Neutrophil (primary cell): ENCODE results near the gene ITGB5.
"Not testable (repeated sequence)": the region's sequence is repeated elsewhere in the genome, so short reads cannot be mapped to it uniquely, and the experiment has no call there.

Experiments used
- H3K27ac ChIP-seq: fragments of 200-600 bp; sonication (generic); 2 replicates; pipeline ENCODE4 v1.5.1; 2016; ENCODE audit warnings: mild to moderate bottlenecking, moderate library complexity
- H3K27me3 ChIP-seq: fragments of 200-600 bp; sonication (generic); 2 replicates; pipeline ENCODE4 v1.6.0; 2016; ENCODE audit warnings: mild to moderate bottlenecking
- H3K36me3 ChIP-seq: fragments of 200-600 bp; sonication (generic); 2 replicates; pipeline ENCODE4 v1.5.1; 2017
- H3K4me1 ChIP-seq, 2 experiments: fragments of 200-600 bp in 1 of 2; sonication (generic) in 1 of 2; 1 replicate in 1 of 2; 2 replicates in 1 of 2; pipeline versions ENCODE4 v1.5.1 to v1.6.1; 2013 to 2016; ENCODE audit warnings: low read depth in 1 of 2, low read length in 1 of 2, mild to moderate bottlenecking in 1 of 2, moderate library complexity in 1 of 2; ENCODE audit not compliant: control insufficient read depth in 1 of 2, insufficient read depth in 1 of 2
- H3K4me3 ChIP-seq, 2 experiments: fragments of 200-600 bp in 1 of 2; sonication (generic) in 1 of 2; 1 replicate in 1 of 2; 2 replicates in 1 of 2; pipeline ENCODE4 v1.5.1; 2013 to 2016; ENCODE audit warnings: low read depth in 1 of 2, low read length in 1 of 2, mild to moderate bottlenecking in 1 of 2, moderate library complexity in 1 of 2
- H3K9me3 ChIP-seq: fragments of 200-600 bp; sonication (generic); 2 replicates; pipeline ENCODE4 v1.5.1; 2016
- CTCF ChIP-seq: fragments of 200-600 bp; sonication (generic); IDR thresholded peaks from 2 replicates; pipeline ENCODE4 v1.5.1; 2016; ENCODE audit warnings: antibody characterized with exemption

ITGB5 gene

GRCh38 chr3:124761250-124761796 is 125.8 kb downstream of the ITGB5 start:
- Histone ChIP-seq H3K9me3 (no peaks in the 10 kb centered on the region), H3K27ac (no peak overlapping the region), H3K36me3 (no peaks in the 10 kb centered on the region), H3K4me3 (no peak overlapping the region), H3K27me3 (no peaks in the 10 kb centered on the region), H3K4me1 (peaks cover 4% of the 10 kb centered on the region in 2 experiments)
- TF ChIP-seq CTCF, result peak; percentile 68

- H3K27me3 ChIP-seq, result no peaks in the 10 kb centered on the region
- H3K9me3 ChIP-seq, result no peaks in the 10 kb centered on the region
- H3K36me3 ChIP-seq, result no peaks in the 10 kb centered on the region
- no peak overlapping the region for H3K27ac ChIP-seq
- peaks cover 4% of the 10 kb centered on the region in 2 experiments for H3K4me1 ChIP-seq
- H3K4me3 ChIP-seq, result no peak overlapping the region
- no peak for TF ChIP-seq CTCF
Measured at GRCh38 chr3:124760601-124761000, 126.6 kb downstream of the ITGB5 start.

DNA sequence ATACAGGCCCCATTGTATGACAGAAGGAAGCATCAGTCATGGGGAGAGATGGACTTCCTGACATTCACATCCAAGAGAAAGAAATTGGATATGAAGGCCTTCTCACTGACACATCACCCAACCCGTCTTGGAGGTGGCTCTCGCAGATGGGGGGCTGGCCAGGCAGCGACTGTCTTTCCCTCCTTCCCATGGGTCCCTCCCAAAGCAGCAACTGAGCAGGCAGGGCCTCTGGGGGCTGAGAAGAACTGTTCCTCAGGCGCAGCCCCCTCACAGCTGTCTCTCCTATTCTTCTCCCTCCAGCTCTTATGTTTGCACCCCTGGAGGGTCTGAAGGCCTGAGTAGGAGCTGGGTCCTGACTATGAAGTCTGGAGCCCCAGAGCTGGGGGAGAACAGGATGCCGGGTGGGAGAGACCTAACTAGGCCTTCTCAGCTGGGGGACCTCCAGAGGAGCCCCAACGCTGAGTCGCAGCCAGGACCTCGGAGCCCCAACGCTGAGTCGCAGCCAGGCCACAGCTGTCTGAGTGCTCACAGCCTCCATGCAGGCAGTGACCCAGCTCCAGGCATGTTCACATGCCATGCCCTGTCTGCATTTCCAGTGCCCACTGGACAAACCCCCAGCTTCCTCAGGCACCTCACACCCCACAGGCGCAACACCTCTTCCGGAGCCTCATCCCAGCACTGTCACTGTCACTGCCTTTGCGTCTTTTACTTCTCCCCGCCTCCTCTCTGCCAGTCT is 127.3 kb downstream of the ITGB5 start:
- no peak for TF ChIP-seq CTCF
- Histone ChIP-seq H3K27me3 (no peaks in the 10 kb centered on the region), H3K9me3 (no peaks in the 10 kb centered on the region), H3K36me3 (no peaks in the 10 kb centered on the region), H3K4me1 (peaks cover 4% of the 10 kb centered on the region in 2 experiments), H3K27ac (no peak overlapping the region), H3K4me3 (no peak overlapping the region)

- Histone ChIP-seq H3K4me3 (no peak overlapping the region), H3K36me3 (no peaks in the 10 kb centered on the region), H3K27ac (no peak overlapping the region), H3K27me3 (no peaks in the 10 kb centered on the region), H3K9me3 (no peaks in the 10 kb centered on the region), H3K4me1 (peaks cover 4% of the 10 kb centered on the region in 2 experiments)
- no peak for TF ChIP-seq CTCF
Measured at GRCh38 chr3:124758851-124759635, 128.1 kb downstream of the ITGB5 start.

DNA sequence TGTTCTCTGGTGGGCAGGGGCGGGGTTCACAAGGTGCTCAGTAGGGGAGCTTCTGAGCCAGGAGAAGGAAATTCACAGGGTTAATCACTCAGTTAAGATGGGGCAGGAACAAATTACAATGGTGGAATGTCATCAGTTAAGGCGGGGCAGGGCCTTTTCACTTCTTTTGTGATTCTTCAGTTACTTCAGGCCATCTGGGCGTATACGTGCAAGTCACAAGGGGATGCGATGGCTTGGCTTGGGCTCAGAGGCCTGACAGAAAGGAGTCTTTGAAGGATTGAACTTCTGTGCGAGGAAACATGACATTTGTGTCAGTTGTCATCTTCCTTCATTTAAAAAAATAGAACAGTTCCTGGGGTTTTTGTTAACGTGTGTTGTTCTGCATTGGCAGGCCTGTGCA is 129.2 kb downstream of the ITGB5 start:
- H3K9me3 ChIP-seq, H3K4me1 ChIP-seq, H3K4me3 ChIP-seq, H3K27ac ChIP-seq, H3K36me3 ChIP-seq, H3K27me3 ChIP-seq: not testable (repeated sequence)

DNA sequence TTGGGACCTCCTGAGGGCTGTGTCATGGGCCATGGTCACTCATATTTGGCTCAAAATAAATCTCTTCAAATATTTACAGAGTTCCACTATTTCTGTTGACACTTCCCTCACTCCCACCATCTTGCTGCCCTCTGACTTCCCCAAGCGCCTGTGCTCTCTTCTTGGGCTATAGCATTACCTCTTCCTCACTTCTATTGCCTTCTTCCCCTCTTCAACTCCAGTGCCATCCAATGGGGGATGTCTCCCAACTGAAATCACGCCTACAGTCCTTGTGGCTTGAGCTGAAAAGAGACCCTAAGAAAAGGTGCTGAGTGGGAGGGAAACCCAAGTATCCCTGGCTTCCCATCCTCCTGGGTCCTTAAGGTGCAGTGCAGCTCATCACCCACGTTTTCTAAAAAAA is 135.1 kb downstream of the ITGB5 start:
- H3K36me3 ChIP-seq, result no peaks in the 10 kb centered on the region
- TF ChIP-seq CTCF, result no peak

More for the DNA sequence above, 135.1 kb downstream of the ITGB5 start:
- no peaks in the 10 kb centered on the region for H3K4me1 ChIP-seq
- H3K4me3 ChIP-seq, result no peak overlapping the region
- no peaks in the 10 kb centered on the region for H3K27me3 ChIP-seq
- no peaks in the 10 kb centered on the region for H3K9me3 ChIP-seq
- no peak overlapping the region for H3K27ac ChIP-seq
